ENCODE results near the gene PCDH1. TPM values are rescaled to one million over a fixed set of nuclear protein-coding genes. Genes with fewer than 3 reads are reported as not detected.
"Not testable (repeated sequence)": the region's sequence is repeated elsewhere in the genome, so short reads cannot be mapped to it uniquely, and the experiment has no call there.

PCDH1 gene
- total RNA-seq, 1 donor = 1.4 TPM

DNA sequence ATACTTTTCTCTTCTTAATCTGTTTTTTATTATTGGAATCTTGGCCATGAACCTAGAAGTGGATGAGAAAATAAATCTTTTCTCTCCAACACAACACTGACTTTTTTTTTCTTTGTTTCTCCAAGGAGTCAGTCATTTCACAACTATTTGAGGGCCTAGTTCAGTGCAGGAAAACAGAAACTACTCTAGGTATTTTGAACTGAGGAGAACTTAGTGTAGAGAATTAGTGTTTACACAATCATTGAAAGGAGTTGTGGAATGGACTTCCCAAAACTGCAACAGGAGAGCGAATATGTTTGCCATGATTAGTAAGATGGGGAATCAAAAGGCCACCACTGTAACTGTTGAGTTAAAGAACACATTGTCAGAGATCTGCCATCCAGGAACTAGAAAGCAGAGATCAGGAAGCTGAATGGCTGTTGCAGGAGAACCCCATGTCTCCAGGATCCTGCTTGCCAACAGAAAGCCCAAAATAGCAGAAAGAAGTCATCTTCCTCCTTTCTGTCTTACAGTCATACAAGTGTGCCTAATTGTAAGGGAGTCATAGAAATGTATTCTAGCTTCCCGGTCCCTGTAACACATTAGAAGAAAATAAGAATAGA lies 20.3 kb upstream of the PCDH1 start:
- H2AFZ ChIP-seq (ENCODE audit: low read length) = no peak overlapping the region
- H3K79me2 ChIP-seq (ENCODE audit: insufficient read depth, low read length) = no peaks in the 10 kb centered on the region
- H4K20me1 ChIP-seq (ENCODE audit: insufficient read depth, low read length) = no peaks in the 10 kb centered on the region
- no peaks in the 10 kb centered on the region for H3K9me3 ChIP-seq (ENCODE audit: low read depth, low read length)
- no peak overlapping the region for H3K4me3 ChIP-seq (ENCODE audit: insufficient read depth, low read length)
- H3K4me2 ChIP-seq (ENCODE audit: insufficient read depth, low read length) = no peak overlapping the region
- H3K27me3 ChIP-seq (ENCODE audit: insufficient read depth, low read length) = peaks cover 16% of the 10 kb centered on the region
- H3K4me1 ChIP-seq (ENCODE audit: insufficient read depth, low read length) = no peaks in the 10 kb centered on the region
- DNase-seq (ENCODE audit: insufficient read length, low spot score, missing footprints) = no peak
- TF ChIP-seq, protein P1, sequence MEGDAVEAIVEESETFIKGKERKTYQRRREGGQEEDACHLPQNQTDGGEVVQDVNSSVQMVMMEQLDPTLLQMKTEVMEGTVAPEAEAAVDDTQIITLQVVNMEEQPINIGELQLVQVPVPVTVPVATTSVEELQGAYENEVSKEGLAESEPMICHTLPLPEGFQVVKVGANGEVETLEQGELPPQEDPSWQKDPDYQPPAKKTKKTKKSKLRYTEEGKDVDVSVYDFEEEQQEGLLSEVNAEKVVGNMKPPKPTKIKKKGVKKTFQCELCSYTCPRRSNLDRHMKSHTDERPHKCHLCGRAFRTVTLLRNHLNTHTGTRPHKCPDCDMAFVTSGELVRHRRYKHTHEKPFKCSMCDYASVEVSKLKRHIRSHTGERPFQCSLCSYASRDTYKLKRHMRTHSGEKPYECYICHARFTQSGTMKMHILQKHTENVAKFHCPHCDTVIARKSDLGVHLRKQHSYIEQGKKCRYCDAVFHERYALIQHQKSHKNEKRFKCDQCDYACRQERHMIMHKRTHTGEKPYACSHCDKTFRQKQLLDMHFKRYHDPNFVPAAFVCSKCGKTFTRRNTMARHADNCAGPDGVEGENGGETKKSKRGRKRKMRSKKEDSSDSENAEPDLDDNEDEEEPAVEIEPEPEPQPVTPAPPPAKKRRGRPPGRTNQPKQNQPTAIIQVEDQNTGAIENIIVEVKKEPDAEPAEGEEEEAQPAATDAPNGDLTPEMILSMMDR (IDR thresholded peaks at IDR 0.05; ENCODE audit: extremely low read depth, low read depth, low read length) = no peak
- H3K36me3 ChIP-seq (ENCODE audit: insufficient read depth, low read length) = no peaks in the 10 kb centered on the region
- no peak overlapping the region for H3K27ac ChIP-seq (ENCODE audit: low read depth, low read length)

DNA sequence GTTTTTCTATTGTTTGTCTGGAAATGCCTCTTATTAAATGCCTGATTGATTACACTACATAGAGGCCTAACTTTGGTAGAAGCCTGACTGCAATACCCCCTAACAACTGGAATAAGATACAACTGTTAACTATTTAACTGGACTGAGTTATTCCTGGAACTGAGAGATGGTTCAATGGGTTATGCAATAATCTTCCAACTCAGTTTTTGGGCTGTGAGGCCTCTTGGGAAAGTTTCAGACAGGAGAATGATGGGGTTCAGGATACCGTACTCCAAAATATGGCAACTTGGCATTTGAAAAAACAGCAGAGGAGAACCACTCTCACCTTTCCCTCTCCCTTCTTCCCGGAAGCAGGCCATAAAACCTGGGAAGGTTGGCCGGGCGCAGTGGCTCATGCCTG lies 19.2 kb upstream of the PCDH1 start:
- Histone ChIP-seq H3K9me3 (ENCODE audit: low read depth, low read length) (no peaks in the 10 kb centered on the region), H3K79me2 (ENCODE audit: insufficient read depth, low read length) (no peaks in the 10 kb centered on the region), H2AFZ (ENCODE audit: low read length) (no peak overlapping the region), H3K36me3 (ENCODE audit: insufficient read depth, low read length) (no peaks in the 10 kb centered on the region), H3K4me2 (ENCODE audit: insufficient read depth, low read length) (no peak overlapping the region), H3K4me3 (ENCODE audit: insufficient read depth, low read length) (no peak overlapping the region), H4K20me1 (ENCODE audit: insufficient read depth, low read length) (no peaks in the 10 kb centered on the region), H3K4me1 (ENCODE audit: insufficient read depth, low read length) (no peaks in the 10 kb centered on the region), H3K27me3 (ENCODE audit: insufficient read depth, low read length) (peaks cover 6% of the 10 kb centered on the region), H3K27ac (ENCODE audit: low read depth, low read length) (no peak overlapping the region)
- no peak for DNase-seq (ENCODE audit: insufficient read length, low spot score, missing footprints)
- TF ChIP-seq, protein P1 (IDR thresholded peaks at IDR 0.05; ENCODE audit: extremely low read depth, low read depth, low read length) = no peak

DNA sequence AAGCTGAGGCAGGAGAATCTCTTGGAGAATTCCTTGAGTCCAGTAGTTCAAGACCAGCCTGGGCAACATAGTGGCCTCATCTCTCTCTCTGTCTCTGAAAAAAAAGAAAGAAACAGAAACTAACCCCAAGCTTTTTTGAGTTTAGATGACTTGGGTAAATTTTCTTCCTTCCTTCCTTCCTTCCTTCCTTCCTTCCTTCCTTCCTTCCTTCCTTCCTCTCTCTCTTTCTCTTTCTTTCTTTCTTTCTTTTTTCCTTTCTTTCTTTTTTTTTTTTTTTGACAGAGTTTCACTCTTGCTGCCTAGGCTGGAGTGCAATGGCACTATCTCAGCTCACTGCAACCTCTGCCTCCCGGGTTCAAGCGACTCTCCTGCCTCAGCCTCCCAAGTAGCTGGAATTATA lies 12.2 kb upstream of the PCDH1 start:
- H4K20me1 ChIP-seq (ENCODE audit: insufficient read depth, low read length); H3K79me2 ChIP-seq (ENCODE audit: insufficient read depth, low read length); H3K4me1 ChIP-seq (ENCODE audit: insufficient read depth, low read length); H3K9me3 ChIP-seq (ENCODE audit: low read depth, low read length); DNase-seq (ENCODE audit: insufficient read length, low spot score, missing footprints); H3K27ac ChIP-seq (ENCODE audit: low read depth, low read length); H3K27me3 ChIP-seq (ENCODE audit: insufficient read depth, low read length); H3K36me3 ChIP-seq (ENCODE audit: insufficient read depth, low read length); H3K4me3 ChIP-seq (ENCODE audit: insufficient read depth, low read length); H2AFZ ChIP-seq (ENCODE audit: low read length); H3K4me2 ChIP-seq (ENCODE audit: insufficient read depth, low read length): not testable (repeated sequence)

DNA sequence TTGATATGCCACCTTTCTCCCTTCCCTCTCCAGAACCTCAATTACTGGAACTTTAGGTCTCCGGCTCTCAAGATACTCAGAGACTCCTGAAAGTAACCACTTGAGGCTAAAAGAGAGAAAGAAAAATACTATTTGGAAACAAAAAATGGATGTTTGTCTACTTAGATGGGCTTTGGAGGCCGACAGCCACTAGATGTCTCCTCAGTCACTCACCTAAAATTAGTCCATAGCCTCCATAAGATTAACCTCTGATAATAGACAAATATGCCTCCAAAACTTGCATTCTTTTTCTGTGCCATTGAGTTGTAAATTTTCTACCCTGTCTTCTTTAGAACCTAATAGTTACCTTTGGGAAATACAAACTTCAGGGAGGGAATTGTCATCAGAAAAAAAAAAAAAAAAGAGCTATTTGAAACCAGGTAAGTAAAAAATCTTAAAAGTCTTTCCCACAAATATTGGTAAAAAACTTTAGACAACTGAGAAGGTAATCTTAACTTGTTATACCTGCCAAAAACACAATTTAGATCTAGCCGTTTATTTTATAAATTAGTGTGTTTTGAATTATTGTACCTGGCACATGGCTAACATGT lies 11.2 kb upstream of the PCDH1 start:
- TF ChIP-seq, protein P1 (IDR thresholded peaks at IDR 0.05; ENCODE audit: extremely low read depth, low read depth, low read length) = peak; percentile 54
- DNase-seq (ENCODE audit: insufficient read length, low spot score, missing footprints) = peak; percentile 74
- H3K4me2 ChIP-seq (ENCODE audit: insufficient read depth, low read length) = no peak overlapping the region
- H3K36me3 ChIP-seq (ENCODE audit: insufficient read depth, low read length) = no peaks in the 10 kb centered on the region
- no peak overlapping the region for H3K27ac ChIP-seq (ENCODE audit: low read depth, low read length)
- no peaks in the 10 kb centered on the region for H3K4me1 ChIP-seq (ENCODE audit: insufficient read depth, low read length)
- H3K27me3 ChIP-seq (ENCODE audit: insufficient read depth, low read length) = peaks cover 13% of the 10 kb centered on the region
- no peak overlapping the region for H3K4me3 ChIP-seq (ENCODE audit: insufficient read depth, low read length)
- no peaks in the 10 kb centered on the region for H3K79me2 ChIP-seq (ENCODE audit: insufficient read depth, low read length)
- H2AFZ ChIP-seq (ENCODE audit: low read length) = no peak overlapping the region
- no peaks in the 10 kb centered on the region for H3K9me3 ChIP-seq (ENCODE audit: low read depth, low read length)
- H4K20me1 ChIP-seq (ENCODE audit: insufficient read depth, low read length) = no peaks in the 10 kb centered on the region

Measured in osteoblast (primary cell).